WTC11 (cell line): Measurements from ENCODE around the gene ASTN2. TPM values are rescaled to one million over a fixed set of nuclear protein-coding genes. Genes with fewer than 3 reads are reported as not detected.

Source experiments
- ATAC-seq: fragments of 200-7000 bp; cut with Tn5 transposase; 2 replicates; pipeline ENCODE4 v1.10.0; 2021; ENCODE audit warnings: mild to moderate bottlenecking, moderate library complexity
- CTCF ChIA-PET: fragments of 300-600 bp; sonication (Branson Sonifier 250); formaldehyde crosslinking; loops from one replicate; lab custom pipeline; 2021; ENCODE audit warnings: antibody characterized with exemption; lab: Charles Lee
- POLR2A ChIA-PET: fragments of 350-600 bp; sonication (Branson Sonifier 250); formaldehyde crosslinking; loops from one replicate; lab custom pipeline; 2021; ENCODE audit warnings: antibody characterized with exemption; lab: Charles Lee
- DNase-seq: peaks from one replicate; pipeline ENCODE4 v3.0.0; 2021; ENCODE audit warnings: low spot score
- H3K27ac Mint-ChIP-seq: 2 replicates; pipeline ENCODE4 v1.8.0; 2021; ENCODE audit warnings: mixed read lengths
- H3K27me3 Mint-ChIP-seq: 2 replicates; pipeline ENCODE4 v1.8.0; 2021; ENCODE audit warnings: low read depth, mild to moderate bottlenecking, moderate library complexity, mixed read lengths
- H3K36me3 Mint-ChIP-seq: 2 replicates; pipeline ENCODE4 v1.8.0; 2021; ENCODE audit warnings: mixed read lengths
- H3K4me1 Mint-ChIP-seq: 2 replicates; pipeline ENCODE4 v1.8.0; 2022; ENCODE audit warnings: mixed read lengths
- H3K4me3 Mint-ChIP-seq: 2 replicates; pipeline ENCODE4 v1.8.0; 2021; ENCODE audit warnings: mild to moderate bottlenecking, moderate library complexity, mixed read lengths
- H3K9me3 Mint-ChIP-seq: 2 replicates; pipeline ENCODE4 v1.8.0; 2021; ENCODE audit warnings: mixed read lengths
- AR ChIP-seq: fragments of 250-450 bp; sonication (Bioruptor Pico); IDR thresholded peaks from 2 replicates; pipeline ENCODE4 v1.9.0; 2021; ENCODE audit warnings: mild to moderate bottlenecking
- CREM ChIP-seq: sonication (generic); formaldehyde crosslinking; IDR thresholded peaks from 2 replicates; pipeline ENCODE4 v1.8.1; 2022; ENCODE audit warnings: mild to moderate bottlenecking, missing genetic modification reagents, moderate library complexity
- ELF4 ChIP-seq: sonication (generic); formaldehyde crosslinking; IDR thresholded peaks from 2 replicates; pipeline ENCODE4 v1.8.1; 2022; ENCODE audit warnings: low read depth, mild to moderate bottlenecking, moderate library complexity, missing genetic modification reagents
- ESRRA ChIP-seq: sonication (generic); formaldehyde crosslinking; IDR thresholded peaks from 2 replicates; pipeline ENCODE4 v1.8.1; 2022; ENCODE audit warnings: mild to moderate bottlenecking, missing genetic modification reagents, borderline replicate concordance
- GABPB1 ChIP-seq: sonication (generic); formaldehyde crosslinking; IDR thresholded peaks from 2 replicates; pipeline ENCODE4 v1.8.1; 2023; ENCODE audit warnings: mild to moderate bottlenecking, missing genetic modification reagents
- IRF2 ChIP-seq: sonication (generic); formaldehyde crosslinking; IDR thresholded peaks from 2 replicates; pipeline ENCODE4 v1.8.0; 2022; ENCODE audit warnings: low read depth, missing genetic modification reagents, borderline replicate concordance
- MYBL2 ChIP-seq: sonication (generic); formaldehyde crosslinking; IDR thresholded peaks from 2 replicates; pipeline ENCODE4 v1.8.1; 2023; ENCODE audit warnings: mild to moderate bottlenecking, moderate library complexity, missing genetic modification reagents
- NFE2L1 ChIP-seq: sonication (generic); formaldehyde crosslinking; IDR thresholded peaks from 2 replicates; pipeline ENCODE4 v1.8.1; 2023; ENCODE audit warnings: missing genetic modification reagents
- NR2C2 ChIP-seq: sonication (generic); formaldehyde crosslinking; IDR thresholded peaks from 2 replicates; pipeline ENCODE4 v1.8.0; 2022; ENCODE audit warnings: mild to moderate bottlenecking, missing genetic modification reagents
- SMAD3 ChIP-seq: sonication (generic); formaldehyde crosslinking; IDR thresholded peaks from 2 replicates; pipeline ENCODE4 v1.8.0; 2022; ENCODE audit warnings: missing genetic modification reagents, mild to moderate bottlenecking, borderline replicate concordance
- SMAD4 ChIP-seq: sonication (generic); formaldehyde crosslinking; IDR thresholded peaks from 2 replicates; pipeline ENCODE4 v1.8.0; 2022; ENCODE audit warnings: mild to moderate bottlenecking, missing genetic modification reagents
- SOX15 ChIP-seq: fragments of 250-450 bp; sonication (Bioruptor Pico); IDR thresholded peaks from 2 replicates; pipeline ENCODE4 v1.9.0; 2021; ENCODE audit warnings: mild to moderate bottlenecking
- TCF7 ChIP-seq: sonication (generic); formaldehyde crosslinking; IDR thresholded peaks from 2 replicates; pipeline ENCODE4 v1.8.0; 2022; ENCODE audit warnings: mild to moderate bottlenecking, low read depth, missing genetic modification reagents, moderate library complexity
- TEAD4 ChIP-seq: sonication (generic); formaldehyde crosslinking; IDR thresholded peaks from 2 replicates; pipeline ENCODE4 v1.8.0; 2022; ENCODE audit warnings: mild to moderate bottlenecking, missing genetic modification reagents
- USF2 ChIP-seq: sonication (generic); formaldehyde crosslinking; IDR thresholded peaks from 2 replicates; pipeline ENCODE4 v1.8.1; 2023; ENCODE audit warnings: mild to moderate bottlenecking, missing genetic modification reagents, moderate library complexity
- ZNF232 ChIP-seq: sonication (generic); formaldehyde crosslinking; IDR thresholded peaks from 2 replicates; pipeline ENCODE4 v1.8.0; 2022; ENCODE audit warnings: mild to moderate bottlenecking, missing genetic modification reagents
- ZNF263 ChIP-seq: sonication (generic); formaldehyde crosslinking; IDR thresholded peaks from 2 replicates; pipeline ENCODE4 v1.8.1; 2022; ENCODE audit warnings: low read depth, mild to moderate bottlenecking, moderate library complexity, missing genetic modification reagents
- ZNF317 ChIP-seq: sonication (generic); formaldehyde crosslinking; IDR thresholded peaks from 2 replicates; pipeline ENCODE4 v1.8.1; 2023; ENCODE audit warnings: low read depth, mild to moderate bottlenecking, moderate library complexity, missing genetic modification reagents, borderline replicate concordance
- ZNF671 ChIP-seq: fragments of 250-450 bp; sonication (Bioruptor Pico); IDR thresholded peaks from 2 replicates; pipeline ENCODE4 v1.8.0; 2021; ENCODE audit warnings: mild to moderate bottlenecking
- total RNA-seq: library from RNA; stranded (reverse); gene quantifications from 3 replicates; pipeline ENCODE4 v1.2.3, GENCODE V29; 2021
- TF ChIP-seq, protein P1 (sequence below): sonication (generic); formaldehyde crosslinking; IDR thresholded peaks from 2 replicates; pipeline ENCODE4 v1.8.0; 2022; ENCODE audit warnings: mild to moderate bottlenecking, missing genetic modification reagents
- TF ChIP-seq, protein P2 (sequence below): sonication (generic); formaldehyde crosslinking; IDR thresholded peaks from 2 replicates; pipeline ENCODE4 v1.8.0; 2022; ENCODE audit warnings: missing genetic modification reagents
- TF ChIP-seq, protein P3 (sequence below): fragments of 250-450 bp; sonication (Bioruptor Pico); IDR thresholded peaks from 2 replicates; pipeline ENCODE4 v1.8.0; 2021; ENCODE audit warnings: mild to moderate bottlenecking

Gene ASTN2
- total RNA-seq, 1 experiment from 2014 or later, result 16.2 TPM

DNA sequence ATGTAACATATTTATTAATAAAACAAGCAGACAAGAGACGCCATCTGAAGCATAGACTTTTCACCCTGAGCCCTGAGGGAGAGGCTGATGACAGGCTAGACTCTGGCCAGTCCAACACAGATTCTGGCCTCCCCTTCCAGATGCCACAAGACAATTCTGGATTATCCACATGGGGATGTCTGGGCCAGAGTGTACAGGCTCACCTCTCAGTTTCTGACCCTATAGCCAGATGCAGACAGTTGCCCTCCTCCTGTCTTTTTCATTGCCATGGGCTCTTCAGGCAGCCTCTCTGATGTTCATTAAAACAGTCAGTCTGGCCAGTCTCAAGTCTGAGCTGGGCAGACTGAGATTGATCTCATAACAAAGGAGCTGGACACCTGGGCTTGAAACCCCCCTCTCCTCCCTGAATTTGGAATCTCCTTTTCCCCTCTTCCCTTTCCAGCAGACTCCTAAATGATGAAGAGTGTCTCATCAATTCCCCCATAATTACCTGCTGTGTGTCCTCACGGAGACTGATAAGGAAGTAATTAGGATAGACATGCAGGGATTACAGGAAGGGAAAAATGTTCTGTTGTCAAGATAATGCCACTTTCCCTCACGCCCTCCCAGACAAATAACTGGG, 89.6 kb downstream of the ASTN2 start:
- peaks cover 11% of the 10 kb centered on the region for H3K4me1 Mint-ChIP-seq
- no peak overlapping the region for H3K4me3 Mint-ChIP-seq
- ChIA-PET POLR2A (no interaction called here), CTCF (interaction anchor here (1.7 kb wide), 1 partner anchor 87 kb away, joined by 4 read pairs; no protein-coding TSS in a partner anchor)
- DNase-seq, result no peak
- H3K27ac Mint-ChIP-seq, result no peak overlapping the region
- no peak for TF ChIP-seq CREM (CRISPR knock-in tag)
- no peak for TF ChIP-seq ZNF317
- TF ChIP-seq, protein P1, sequence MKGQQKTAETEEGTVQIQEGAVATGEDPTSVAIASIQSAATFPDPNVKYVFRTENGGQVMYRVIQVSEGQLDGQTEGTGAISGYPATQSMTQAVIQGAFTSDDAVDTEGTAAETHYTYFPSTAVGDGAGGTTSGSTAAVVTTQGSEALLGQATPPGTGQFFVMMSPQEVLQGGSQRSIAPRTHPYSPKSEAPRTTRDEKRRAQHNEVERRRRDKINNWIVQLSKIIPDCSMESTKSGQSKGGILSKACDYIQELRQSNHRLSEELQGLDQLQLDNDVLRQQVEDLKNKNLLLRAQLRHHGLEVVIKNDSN (CRISPR knock-in tag), result no peak
- TF ChIP-seq TEAD4, result no peak
- no peak for TF ChIP-seq MYBL2
- TF ChIP-seq SOX15 (CRISPR knock-in tag), result no peak
- no peak for TF ChIP-seq ZNF671 (CRISPR knock-in tag)
- no peak for TF ChIP-seq ESRRA (CRISPR knock-in tag)
- TF ChIP-seq ZNF263 (CRISPR knock-in tag), result no peak
- TF ChIP-seq NR2C2 (CRISPR knock-in tag), result no peak
- TF ChIP-seq, protein P2, sequence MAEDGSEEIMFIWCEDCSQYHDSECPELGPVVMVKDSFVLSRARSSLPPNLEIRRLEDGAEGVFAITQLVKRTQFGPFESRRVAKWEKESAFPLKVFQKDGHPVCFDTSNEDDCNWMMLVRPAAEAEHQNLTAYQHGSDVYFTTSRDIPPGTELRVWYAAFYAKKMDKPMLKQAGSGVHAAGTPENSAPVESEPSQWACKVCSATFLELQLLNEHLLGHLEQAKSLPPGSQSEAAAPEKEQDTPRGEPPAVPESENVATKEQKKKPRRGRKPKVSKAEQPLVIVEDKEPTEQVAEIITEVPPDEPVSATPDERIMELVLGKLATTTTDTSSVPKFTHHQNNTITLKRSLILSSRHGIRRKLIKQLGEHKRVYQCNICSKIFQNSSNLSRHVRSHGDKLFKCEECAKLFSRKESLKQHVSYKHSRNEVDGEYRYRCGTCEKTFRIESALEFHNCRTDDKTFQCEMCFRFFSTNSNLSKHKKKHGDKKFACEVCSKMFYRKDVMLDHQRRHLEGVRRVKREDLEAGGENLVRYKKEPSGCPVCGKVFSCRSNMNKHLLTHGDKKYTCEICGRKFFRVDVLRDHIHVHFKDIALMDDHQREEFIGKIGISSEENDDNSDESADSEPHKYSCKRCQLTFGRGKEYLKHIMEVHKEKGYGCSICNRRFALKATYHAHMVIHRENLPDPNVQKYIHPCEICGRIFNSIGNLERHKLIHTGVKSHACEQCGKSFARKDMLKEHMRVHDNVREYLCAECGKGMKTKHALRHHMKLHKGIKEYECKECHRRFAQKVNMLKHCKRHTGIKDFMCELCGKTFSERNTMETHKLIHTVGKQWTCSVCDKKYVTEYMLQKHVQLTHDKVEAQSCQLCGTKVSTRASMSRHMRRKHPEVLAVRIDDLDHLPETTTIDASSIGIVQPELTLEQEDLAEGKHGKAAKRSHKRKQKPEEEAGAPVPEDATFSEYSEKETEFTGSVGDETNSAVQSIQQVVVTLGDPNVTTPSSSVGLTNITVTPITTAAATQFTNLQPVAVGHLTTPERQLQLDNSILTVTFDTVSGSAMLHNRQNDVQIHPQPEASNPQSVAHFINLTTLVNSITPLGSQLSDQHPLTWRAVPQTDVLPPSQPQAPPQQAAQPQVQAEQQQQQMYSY (CRISPR knock-in tag), result no peak
- TF ChIP-seq SMAD3 (CRISPR knock-in tag), result no peak
- H3K36me3 Mint-ChIP-seq, result no peaks in the 10 kb centered on the region
- no peaks in the 10 kb centered on the region for H3K9me3 Mint-ChIP-seq
- H3K27me3 Mint-ChIP-seq, result no peaks in the 10 kb centered on the region; the same call in 1 of the 2 replicates
- ATAC-seq, result no peak

- ATAC-seq, result no peak
- no peak overlapping the region for H3K4me3 Mint-ChIP-seq
These were observed 91.5 kb downstream of the ASTN2 start for GRCh38 chr9:117323390-117323789.

DNA sequence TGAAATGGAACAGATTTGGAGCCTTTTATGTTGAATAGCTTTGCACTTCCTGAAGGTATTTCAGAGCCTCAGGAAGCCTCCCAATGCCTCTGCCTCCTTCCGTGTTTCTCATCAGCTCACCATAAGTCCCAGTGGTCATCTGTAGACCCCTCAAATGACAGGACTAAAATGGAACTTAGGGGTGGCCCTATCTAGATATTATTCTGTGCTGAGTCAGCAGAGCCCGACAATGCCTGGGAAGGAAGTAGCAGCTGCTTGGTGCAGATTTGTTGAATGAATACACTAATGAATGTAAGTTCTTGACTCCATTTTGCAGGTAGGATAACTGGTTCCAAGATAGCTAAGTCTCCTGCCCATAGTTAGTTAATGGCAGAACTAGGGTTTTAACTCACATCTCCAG, 97.7 kb downstream of the ASTN2 start:
- no peak for ATAC-seq
- Mint-ChIP-seq H3K9me3 (no peaks in the 10 kb centered on the region), H3K27me3 (no peaks in the 10 kb centered on the region), H3K4me1 (peaks cover 5% of the 10 kb centered on the region), H3K36me3 (no peaks in the 10 kb centered on the region), H3K4me3 (no peak overlapping the region), H3K27ac (no peak overlapping the region)
- ChIA-PET POLR2A (no interaction called here), CTCF (no interaction called here)
- no peak for DNase-seq
- TF ChIP-seq NR2C2 (CRISPR knock-in tag), result no peak
- no peak for TF ChIP-seq ZNF232 (CRISPR knock-in tag)
- no peak for TF ChIP-seq TCF7 (CRISPR knock-in tag)
- TF ChIP-seq AR, result no peak
- TF ChIP-seq IRF2 (CRISPR knock-in tag), result no peak
- TF ChIP-seq ZNF317, result no peak
- TF ChIP-seq USF2 (CRISPR knock-in tag), result no peak
- TF ChIP-seq, protein P3, sequence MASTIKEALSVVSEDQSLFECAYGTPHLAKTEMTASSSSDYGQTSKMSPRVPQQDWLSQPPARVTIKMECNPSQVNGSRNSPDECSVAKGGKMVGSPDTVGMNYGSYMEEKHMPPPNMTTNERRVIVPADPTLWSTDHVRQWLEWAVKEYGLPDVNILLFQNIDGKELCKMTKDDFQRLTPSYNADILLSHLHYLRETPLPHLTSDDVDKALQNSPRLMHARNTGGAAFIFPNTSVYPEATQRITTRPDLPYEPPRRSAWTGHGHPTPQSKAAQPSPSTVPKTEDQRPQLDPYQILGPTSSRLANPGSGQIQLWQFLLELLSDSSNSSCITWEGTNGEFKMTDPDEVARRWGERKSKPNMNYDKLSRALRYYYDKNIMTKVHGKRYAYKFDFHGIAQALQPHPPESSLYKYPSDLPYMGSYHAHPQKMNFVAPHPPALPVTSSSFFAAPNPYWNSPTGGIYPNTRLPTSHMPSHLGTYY (CRISPR knock-in tag), result no peak

More at GRCh38 chr9:117323390-117323789, 91.5 kb downstream of the ASTN2 start:
- no peaks in the 10 kb centered on the region for H3K36me3 Mint-ChIP-seq
- peaks cover 8% of the 10 kb centered on the region for H3K4me1 Mint-ChIP-seq
- no peak for TF ChIP-seq GABPB1 (CRISPR knock-in tag)
- TF ChIP-seq SMAD4 (CRISPR knock-in tag), result no peak
- no peak for TF ChIP-seq NFE2L1 (CRISPR knock-in tag)
- no peak for TF ChIP-seq ELF4
- no peak for TF ChIP-seq USF2 (CRISPR knock-in tag)
- ChIA-PET CTCF (no interaction called here), POLR2A (interaction anchor here (0.6 kb wide), 1 partner anchor 1635 kb away, joined by 3 read pairs; no protein-coding TSS in a partner anchor)
- H3K27me3 Mint-ChIP-seq, result no peaks in the 10 kb centered on the region
- H3K9me3 Mint-ChIP-seq, result no peaks in the 10 kb centered on the region
- no peak for DNase-seq
- H3K27ac Mint-ChIP-seq, result no peak overlapping the region
